GM12873 (cell line): ENCODE results near the gene RIMKLA.

Source experiments
- TF ChIP-seq, protein P1 (sequence below): IDR thresholded peaks from 2 replicates; pipeline ENCODE4 v1.5.1; 2012; ENCODE audit warnings: low read depth, mild to moderate bottlenecking, moderate library complexity, low read length, control low read depth; ENCODE audit not compliant: insufficient read depth; ENCODE audit errors: missing control alignments

The RIMKLA gene

DNA sequence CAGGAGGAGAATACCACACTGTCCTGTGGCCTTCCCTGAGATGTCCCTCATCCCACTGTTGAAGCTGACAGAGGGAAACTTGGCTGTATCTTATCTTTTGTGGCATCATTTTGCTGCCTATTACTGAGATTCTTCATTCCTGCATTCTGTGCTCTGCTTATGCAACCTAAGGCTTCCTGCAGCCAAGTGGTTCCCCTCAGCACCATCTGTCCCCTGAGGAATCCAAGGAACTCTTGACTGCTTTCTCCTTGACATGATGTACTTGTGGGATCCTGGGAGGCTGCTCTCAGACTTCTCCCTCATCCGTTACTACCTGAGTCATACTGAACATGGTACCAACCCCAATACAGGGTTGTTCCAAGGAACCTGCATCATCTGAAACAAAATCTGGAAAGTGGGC, 21.1 kb upstream of the RIMKLA start:
- TF ChIP-seq, protein P1, sequence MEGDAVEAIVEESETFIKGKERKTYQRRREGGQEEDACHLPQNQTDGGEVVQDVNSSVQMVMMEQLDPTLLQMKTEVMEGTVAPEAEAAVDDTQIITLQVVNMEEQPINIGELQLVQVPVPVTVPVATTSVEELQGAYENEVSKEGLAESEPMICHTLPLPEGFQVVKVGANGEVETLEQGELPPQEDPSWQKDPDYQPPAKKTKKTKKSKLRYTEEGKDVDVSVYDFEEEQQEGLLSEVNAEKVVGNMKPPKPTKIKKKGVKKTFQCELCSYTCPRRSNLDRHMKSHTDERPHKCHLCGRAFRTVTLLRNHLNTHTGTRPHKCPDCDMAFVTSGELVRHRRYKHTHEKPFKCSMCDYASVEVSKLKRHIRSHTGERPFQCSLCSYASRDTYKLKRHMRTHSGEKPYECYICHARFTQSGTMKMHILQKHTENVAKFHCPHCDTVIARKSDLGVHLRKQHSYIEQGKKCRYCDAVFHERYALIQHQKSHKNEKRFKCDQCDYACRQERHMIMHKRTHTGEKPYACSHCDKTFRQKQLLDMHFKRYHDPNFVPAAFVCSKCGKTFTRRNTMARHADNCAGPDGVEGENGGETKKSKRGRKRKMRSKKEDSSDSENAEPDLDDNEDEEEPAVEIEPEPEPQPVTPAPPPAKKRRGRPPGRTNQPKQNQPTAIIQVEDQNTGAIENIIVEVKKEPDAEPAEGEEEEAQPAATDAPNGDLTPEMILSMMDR = no peak

DNA sequence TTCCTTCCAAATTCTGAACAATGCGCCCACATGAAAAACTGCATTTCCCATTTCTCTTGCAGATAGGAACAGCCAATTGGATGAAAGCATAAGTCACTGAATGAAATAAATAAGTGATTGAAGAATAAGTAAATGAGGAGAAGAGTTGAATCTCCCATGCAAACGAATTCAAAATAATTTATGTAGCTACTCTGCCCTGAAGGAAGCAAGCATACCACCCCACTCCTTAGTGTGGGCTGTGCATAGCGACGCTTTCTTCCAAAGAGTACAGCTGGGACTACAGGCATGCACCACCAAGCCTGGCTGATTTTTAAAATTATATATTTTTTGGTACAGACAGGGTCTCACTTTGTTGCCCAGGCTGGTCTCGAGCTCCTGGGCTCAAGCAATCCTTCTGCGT, 16.5 kb upstream of the RIMKLA start:
- TF ChIP-seq, protein P1 = no peak

DNA sequence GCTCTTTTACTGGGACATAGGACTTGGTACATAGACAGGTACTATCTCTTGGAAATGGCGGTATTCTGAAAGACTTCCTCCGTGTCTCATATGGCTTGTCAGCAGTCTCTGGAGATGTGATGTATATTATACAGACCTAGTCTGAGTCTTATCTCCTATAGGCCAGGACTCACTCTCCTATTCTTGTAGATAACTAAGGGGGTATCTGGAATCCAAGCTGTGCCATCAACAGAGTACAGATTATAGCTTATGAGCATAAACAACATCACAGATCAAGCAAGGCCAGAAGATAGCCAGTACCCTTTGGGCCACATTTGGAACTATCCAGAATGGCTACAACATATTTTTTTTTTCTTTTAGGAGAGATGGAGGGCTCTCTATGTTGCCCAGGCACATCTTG, 16.1 kb upstream of the RIMKLA start:
- TF ChIP-seq, protein P1 = no peak

DNA sequence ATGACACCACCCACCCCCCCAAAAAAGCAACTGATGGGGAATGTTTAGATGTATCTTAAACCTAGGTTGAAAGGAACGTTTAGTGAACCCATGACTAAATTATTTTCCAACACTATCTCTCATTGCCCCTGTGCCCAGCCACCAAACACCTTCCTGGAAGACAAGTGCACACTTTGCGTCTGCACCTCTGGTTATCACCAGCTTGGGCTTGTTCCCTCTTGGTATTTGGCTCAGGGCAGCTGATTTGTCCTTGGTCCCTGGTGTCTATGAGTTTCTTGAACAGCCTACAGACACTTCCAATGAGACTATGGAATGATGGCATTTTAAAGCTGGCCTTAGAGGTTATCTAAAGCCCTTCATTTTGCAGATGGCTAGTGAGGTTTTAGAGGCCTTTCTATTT, 15.5 kb upstream of the RIMKLA start:
- TF ChIP-seq, protein P1 = no peak

DNA sequence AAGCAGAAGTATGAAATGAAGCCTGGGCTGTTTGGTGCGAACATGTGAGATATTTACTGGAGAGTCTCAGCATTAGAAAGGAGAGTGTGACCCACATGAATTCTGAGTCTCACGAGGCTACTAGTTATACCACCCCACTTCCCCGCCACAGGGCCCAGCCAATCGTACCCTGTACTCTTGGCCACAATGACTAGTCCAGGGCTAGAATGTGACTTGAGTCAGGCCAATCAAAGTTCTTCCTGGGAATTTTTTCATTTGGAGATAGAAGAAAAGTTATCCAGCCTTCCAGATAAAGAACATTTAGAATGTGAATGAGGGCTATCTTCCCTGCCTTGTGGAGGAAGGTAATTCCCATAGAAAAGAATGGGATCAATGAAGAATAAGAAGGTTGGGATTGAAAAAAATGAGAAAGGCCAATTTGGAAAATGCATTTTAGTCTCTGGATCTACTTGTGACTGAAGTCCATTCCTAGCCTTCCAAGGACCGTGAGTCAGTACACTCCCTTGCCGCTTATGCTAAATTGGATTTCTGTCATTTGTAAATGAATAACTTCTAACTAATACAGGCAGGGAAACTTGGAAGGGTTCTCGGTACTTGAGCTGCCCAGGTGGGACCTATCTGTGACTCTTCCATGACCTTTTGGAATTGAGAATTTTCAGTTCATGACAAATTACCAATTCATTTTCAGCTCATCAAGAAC, 12.3 kb upstream of the RIMKLA start:
- TF ChIP-seq, protein P1 = no peak

DNA sequence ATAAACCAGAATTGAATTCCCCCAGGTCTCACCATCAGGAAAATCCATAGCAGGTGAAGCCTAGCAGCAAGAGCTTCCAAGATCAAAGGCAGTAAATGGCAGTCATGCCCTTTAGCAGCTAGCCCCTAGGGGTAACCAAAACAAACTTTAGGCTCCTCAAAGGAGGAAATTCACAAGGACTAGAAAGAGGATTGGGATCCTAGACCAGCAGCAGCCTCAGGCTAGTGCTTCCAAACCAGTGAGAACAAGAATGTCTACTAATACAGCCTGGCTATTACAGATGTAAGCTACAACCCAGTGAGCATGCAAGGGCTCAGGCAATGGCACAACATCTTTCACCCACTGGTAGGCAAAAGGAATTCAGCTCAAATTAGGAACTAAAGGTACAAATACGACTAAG, 11.1 kb upstream of the RIMKLA start:
- TF ChIP-seq, protein P1 = no peak

DNA sequence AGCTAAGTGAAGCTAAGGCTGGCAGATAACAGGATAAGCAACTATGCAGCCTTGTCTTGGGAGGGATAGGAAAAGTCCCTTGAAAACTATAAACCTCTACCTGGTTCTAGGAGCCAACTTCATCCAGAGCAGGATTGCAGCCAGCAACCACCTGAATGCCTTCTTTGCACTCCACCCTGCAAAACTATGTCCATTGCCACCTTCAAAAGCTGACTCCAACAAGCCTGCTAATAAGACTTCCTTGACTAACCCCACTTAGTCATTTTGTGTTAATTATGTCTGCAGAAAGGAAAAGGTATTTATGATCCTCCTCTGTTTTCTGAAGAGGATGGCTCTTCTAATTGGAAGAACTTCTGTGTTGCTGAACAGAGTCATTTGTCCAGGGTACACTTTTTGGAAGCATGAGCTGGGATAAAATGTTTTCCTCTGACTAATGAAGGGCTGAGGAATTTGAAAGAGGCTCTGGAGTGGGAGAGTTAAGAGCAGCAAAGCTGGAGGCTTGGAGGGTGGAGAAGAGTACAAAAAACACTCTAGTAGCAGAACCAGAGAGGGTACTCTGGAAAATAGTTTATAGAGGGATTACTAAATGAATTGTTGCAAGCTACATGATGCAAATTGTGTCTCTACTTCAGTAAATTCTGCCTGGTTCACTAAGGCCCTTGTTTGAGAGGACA, 9.6 kb upstream of the RIMKLA start:
- TF ChIP-seq, protein P1 = no peak
